Ovary (tissue), 9 donors: ENCODE measurements around the gene NCOA6. TPM values are rescaled to one million over a fixed set of nuclear protein-coding genes. Genes with fewer than 3 reads are reported as not detected.
"Not testable (repeated sequence)": the region's sequence is repeated elsewhere in the genome, so short reads cannot be mapped to it uniquely, and the experiment has no call there.

Experiments
- DNase-seq, 5 donors: peaks; one replicate each; pipeline ENCODE4 v3.0.0-alpha.2; 2019 to 2020
- H3K27ac ChIP-seq, 2 donors: fragments of 200-600 bp; one replicate each; pipeline versions ENCODE4 v1.5.1 to v1.8.0; 2019 to 2022
- H3K27me3 ChIP-seq: fragments of 200-600 bp; one replicate; pipeline ENCODE4 v1.8.0; 2022
- H3K36me3 ChIP-seq: fragments of 200-600 bp; sonication (generic); one replicate; pipeline ENCODE4 v1.5.1; 2019
- H3K4me1 ChIP-seq: one replicate; pipeline ENCODE4 v1.8.1; 2013; ENCODE audit warnings: mild to moderate bottlenecking, moderate library complexity; ENCODE audit not compliant: insufficient read depth
- H3K4me3 ChIP-seq: fragments of 200-600 bp; sonication (generic); one replicate; pipeline ENCODE4 v1.5.1; 2017
- H3K9me3 ChIP-seq, 2 donors: fragments of 200-600 bp in 1 of 2; sonication (generic) in 1 of 2; one replicate each; pipeline versions ENCODE4 v1.5.1 to v1.8.1; 2013 to 2019; ENCODE audit warnings: mild to moderate bottlenecking in 1 of 2, moderate library complexity in 1 of 2
- CTCF ChIP-seq, 3 donors: fragments of 450-650 bp in 2 of 3; fragments of 200-600 bp in 1 of 3; IDR thresholded peaks; one replicate each; pipeline versions ENCODE4 v1.5.1 to v1.8.0; 2016 to 2022; ENCODE audit warnings: antibody characterized with exemption in 3 of 3, mild to moderate bottlenecking in 1 of 3
- EP300 ChIP-seq: sonication (generic); formaldehyde crosslinking; IDR thresholded peaks from one replicate; pipeline ENCODE4 v1.6.1; 2017; ENCODE audit warnings: antibody characterized with exemption
- POLR2A ChIP-seq: fragments of 450-650 bp; IDR thresholded peaks from one replicate; pipeline ENCODE4 v1.6.1; 2017; ENCODE audit warnings: antibody characterized with exemption, mild to moderate bottlenecking, moderate library complexity
- WGBS, 3 donors: extraction: QIAGEN DNeasy Blood & Tissue Kit in 1 of 3; methylation state at CpG; one replicate each; pipeline versions ENCODE4 v1.1.5 to v1.1.7; 2013 to 2017; 5-methylcytosine and 5-hydroxymethylcytosine counted together
- intact Hi-C, 4 donors: fragments of 100-400 bp; cut with DNase I; formaldehyde crosslinking; loops; one replicate each; pipeline versions ENCODE4 v1.11.0 to v1.15.1; 2022 to 2023
- polyA plus RNA-seq, 2 donors: library from polyadenylated mRNA; stranded (reverse); fragments of 200-250 nt in 1 of 2; fragments of 350-450 nt in 1 of 2; fragmentation: Illumina TruSeq in 1 of 2; extraction: RNeasy Lipid Tissue Mini Kit (QIAGEN cat#74804) in 1 of 2; gene quantifications; one replicate each; pipeline ENCODE4 v1.2.3, GENCODE V29; 2013 to 2014
- total RNA-seq, 7 donors: library from RNA; depleted of rRNA in 2 of 7; stranded (reverse); fragments of >200 nt in 2 of 7; fragmentation: NEBNext Ultra II Directional in 3 of 7; extraction: Animal tissue kit (Norgen Biotek cat#: 25700) in 3 of 7; gene quantifications; one replicate each; pipeline versions ENCODE4 v1.1.0 to v1.2.4, GENCODE V29; 2016 to 2023
- donor health status: DM: no; HTN: no; CAD: no; lungs with moderate emphysema.
- donor health status: DM: no; HTN: no; CAD: no.
- donor health status: Bipolar disorder and iron deficiency.
- donor health status: DM: yes; HTN: yes; CAD: no.
- donor health status: DM: no; HTN: no; CAD: no.
- donor health status: DM: yes; HTN: yes; CAD: no.

Gene NCOA6
- total and polyA plus RNA-seq, 9 donors, result 10.5 to 31.7 (median 23.9) TPM

DNA sequence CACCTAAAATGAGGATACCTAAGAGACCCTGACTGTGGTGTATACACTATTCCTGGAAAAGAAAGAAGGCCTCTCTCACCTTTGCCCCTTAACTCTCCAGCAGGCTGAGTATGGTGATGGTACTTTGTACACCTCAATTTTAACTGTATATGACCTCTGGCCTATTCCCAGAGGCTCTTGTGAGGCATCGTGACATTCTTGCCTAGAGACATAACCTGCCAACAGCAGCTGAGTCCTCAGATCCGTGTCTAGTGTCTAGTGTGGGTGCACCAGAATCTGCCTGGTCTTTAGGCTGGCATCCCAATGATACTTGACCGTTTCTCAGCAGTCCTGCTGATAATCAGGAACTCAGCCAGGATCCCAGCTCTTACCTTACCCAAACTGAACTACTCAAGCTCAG is 101.3 kb downstream of the NCOA6 start:
- Histone ChIP-seq H3K4me3 (no peak overlapping the region), H3K4me1 (no peaks in the 10 kb centered on the region), H3K27ac (no peak overlapping the region), H3K27me3 (no peaks in the 10 kb centered on the region), H3K36me3 (no peaks in the 10 kb centered on the region), H3K9me3 (no peaks in the 10 kb centered on the region)
- WGBS, 3 donors, result 78 to 90% (median 90%) methylated on average over 3 of the region's 3 CpGs
- no peak for TF ChIP-seq POLR2A
- TF ChIP-seq EP300, result no peak
- no peak for TF ChIP-seq CTCF (IDR thresholded peaks at IDR 0.05)
- intact Hi-C loops, result no loop called here
- DNase-seq, result no peak

- DNase-seq, H3K4me1 ChIP-seq, H3K4me3 ChIP-seq, H3K9me3 ChIP-seq, intact Hi-C loops, H3K27ac ChIP-seq, H3K36me3 ChIP-seq, H3K27me3 ChIP-seq: not testable (repeated sequence)
- WGBS, 3 donors, result 92 to 95% (median 92%) methylated on average over 3 of the region's 3 CpGs
Measured at GRCh38 chr20:34722560-34722959, 102.9 kb downstream of the NCOA6 start.

- WGBS, 3 donors, result 26 to 28% (median 26%) methylated on average over 2 of the region's 2 CpGs
- H3K27ac ChIP-seq, result no peak overlapping the region
- H3K4me1 ChIP-seq, result no peaks in the 10 kb centered on the region
- H3K36me3 ChIP-seq, result no peaks in the 10 kb centered on the region
- intact Hi-C loops, result no loop called here
- H3K27me3 ChIP-seq, result no peaks in the 10 kb centered on the region
- DNase-seq, result no peak
- H3K4me3 ChIP-seq, result no peak overlapping the region
- TF ChIP-seq EP300, result no peak
- no peak for TF ChIP-seq CTCF (IDR thresholded peaks at IDR 0.05)
- no peak for TF ChIP-seq POLR2A
- no peaks in the 10 kb centered on the region for H3K9me3 ChIP-seq
Measured at GRCh38 chr20:34720266-34720665, 105.2 kb downstream of the NCOA6 start.

DNA sequence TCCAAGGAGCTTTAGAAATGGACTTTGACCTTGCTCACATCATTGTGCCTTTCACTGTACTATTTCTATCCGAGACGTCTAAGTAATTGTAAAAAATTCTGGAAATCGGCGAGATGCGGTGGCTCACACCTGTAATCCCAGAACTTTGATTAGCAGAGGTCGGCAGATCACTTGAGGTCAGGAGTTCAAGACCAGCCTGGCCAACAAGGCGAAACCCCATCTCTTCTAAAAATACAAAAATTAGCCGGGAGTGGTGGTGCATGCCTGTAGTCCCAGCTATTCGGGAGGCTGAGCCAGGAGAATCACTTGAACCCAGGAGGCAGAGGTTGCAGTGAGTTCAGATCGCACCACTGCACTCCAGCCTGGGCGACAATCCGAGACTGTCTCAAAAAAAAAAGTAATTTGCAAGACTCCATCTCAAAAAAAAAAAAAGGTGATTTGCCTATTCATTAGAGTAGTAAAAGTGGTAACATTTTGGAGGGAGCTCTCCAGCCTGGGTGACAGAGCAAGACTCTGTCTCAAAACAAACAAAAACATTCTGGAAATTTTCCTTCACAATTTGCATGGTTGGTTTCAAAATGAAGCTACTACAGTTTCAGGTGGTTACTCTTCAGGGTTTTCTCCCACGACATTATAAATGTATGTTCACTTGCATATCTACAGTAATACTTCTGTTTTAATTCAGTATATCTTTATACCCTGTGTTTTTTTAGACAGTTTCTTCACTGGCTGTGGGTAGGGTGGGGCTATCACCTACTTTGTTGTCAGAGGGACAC is 106.0 kb downstream of the NCOA6 start:
- H3K4me1 ChIP-seq, intact Hi-C loops, H3K9me3 ChIP-seq, H3K27me3 ChIP-seq, DNase-seq, H3K27ac ChIP-seq, H3K4me3 ChIP-seq, H3K36me3 ChIP-seq: not testable (repeated sequence)
- WGBS, 3 donors, result 95% methylated on average over 13 of the region's 13 CpGs

DNA sequence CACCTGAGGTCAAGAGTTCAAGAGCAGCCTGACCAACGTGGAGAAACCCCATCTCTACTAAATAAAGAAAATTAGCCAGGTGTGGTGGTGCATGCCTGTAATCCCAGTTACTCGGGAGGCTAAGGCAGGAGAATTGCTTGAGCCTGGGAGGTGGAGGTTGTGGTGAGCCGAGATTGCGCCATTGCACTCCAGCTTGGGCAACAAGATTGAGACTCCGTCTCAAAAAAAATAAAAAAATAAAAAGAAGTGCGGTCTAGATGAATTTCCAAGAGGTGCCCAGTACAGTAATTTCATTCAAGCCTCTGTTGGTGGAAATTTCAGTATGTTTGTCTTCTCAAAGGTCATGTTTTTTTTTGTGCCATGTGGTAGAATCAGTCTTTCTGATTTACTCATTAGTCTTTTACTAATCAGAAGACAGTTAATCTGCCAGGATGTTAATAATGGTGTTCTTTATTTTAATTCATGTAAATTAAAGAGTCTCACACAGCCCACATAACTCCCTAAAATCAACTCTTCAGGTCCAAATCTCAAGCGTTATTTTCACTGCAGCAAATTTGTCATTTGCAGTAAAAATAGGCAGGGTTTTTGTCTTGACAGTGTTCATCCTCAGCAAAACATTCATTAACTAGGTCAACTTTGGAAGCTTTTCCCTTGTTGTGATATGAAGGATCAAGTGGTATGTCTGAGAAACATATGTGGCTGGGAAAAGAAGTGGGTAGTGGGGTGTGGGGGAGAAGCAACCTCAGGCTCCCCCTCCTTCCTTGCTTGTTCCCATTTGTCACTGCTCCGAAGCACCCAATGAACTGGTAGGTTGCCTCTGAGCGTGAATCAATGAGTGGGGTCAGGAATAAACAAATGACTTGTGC is 108.0 kb downstream of the NCOA6 start:
- H3K27me3 ChIP-seq, result no peaks in the 10 kb centered on the region
- intact Hi-C loops, result no loop called here
- H3K4me3 ChIP-seq, result no peak overlapping the region
- WGBS, 3 donors, result 83 to 87% (median 84%) methylated on average over 9 of the region's 9 CpGs
- H3K27ac ChIP-seq, result no peak overlapping the region
- no peaks in the 10 kb centered on the region for H3K9me3 ChIP-seq
- no peak for TF ChIP-seq EP300
- TF ChIP-seq POLR2A, result no peak
- no peak for TF ChIP-seq CTCF (IDR thresholded peaks at IDR 0.05)
- H3K36me3 ChIP-seq, result no peaks in the 10 kb centered on the region
- H3K4me1 ChIP-seq, result peaks cover 4% of the 10 kb centered on the region
- DNase-seq, result no peak
